Left ventricle myocardium superior (tissue), 1 donor: ENCODE measurements around the gene DDIT4. TPM values are rescaled to one million over a fixed set of nuclear protein-coding genes. Genes with fewer than 3 reads are reported as not detected.
"Not testable (repeated sequence)": the region's sequence is repeated elsewhere in the genome, so short reads cannot be mapped to it uniquely, and the experiment has no call there.

Experiments used
- ATAC-seq: fragments of 200-7000 bp; cut with Tn5 transposase; one replicate; pipeline ENCODE4 v1.9.1; 2020; ENCODE audit warnings: mild to moderate bottlenecking, moderate library complexity
- DNase-seq: peaks from one replicate; pipeline ENCODE4 v3.0.0-alpha.2; 2020
- intact Hi-C: fragments of 100-400 bp; cut with micrococcal nuclease; formaldehyde crosslinking; loops from one replicate; pipeline ENCODE4 v1.11.0; 2022
- long read RNA-seq: library from polyadenylated mRNA; unstranded; transcript quantifications from one replicate; pipeline ENCODE4 v2.0.0, GENCODE V29; 2021
- total RNA-seq: library from RNA; stranded (reverse); fragmentation: NEBNext Ultra II Directional; extraction: Animal tissue kit (Norgen Biotek cat#: 25700); gene quantifications from one replicate; pipeline ENCODE4 v1.2.1, GENCODE V29; 2021
- donor health status: DM: no; HTN: yes; CAD: no; lungs with severe emphysema.

The DDIT4 gene, protein sequence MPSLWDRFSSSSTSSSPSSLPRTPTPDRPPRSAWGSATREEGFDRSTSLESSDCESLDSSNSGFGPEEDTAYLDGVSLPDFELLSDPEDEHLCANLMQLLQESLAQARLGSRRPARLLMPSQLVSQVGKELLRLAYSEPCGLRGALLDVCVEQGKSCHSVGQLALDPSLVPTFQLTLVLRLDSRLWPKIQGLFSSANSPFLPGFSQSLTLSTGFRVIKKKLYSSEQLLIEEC
- 64.2 TPM for total RNA-seq
- long read RNA-seq, transcript DDIT4-201 (3 exons, 1,748 nt): major isoform, 213 of 234 reads
- long read RNA-seq, partial matches to known transcripts: 0 of 234 reads
- long read RNA-seq, other reads (novel, unspliced or antisense): 17 of 234 reads

DNA sequence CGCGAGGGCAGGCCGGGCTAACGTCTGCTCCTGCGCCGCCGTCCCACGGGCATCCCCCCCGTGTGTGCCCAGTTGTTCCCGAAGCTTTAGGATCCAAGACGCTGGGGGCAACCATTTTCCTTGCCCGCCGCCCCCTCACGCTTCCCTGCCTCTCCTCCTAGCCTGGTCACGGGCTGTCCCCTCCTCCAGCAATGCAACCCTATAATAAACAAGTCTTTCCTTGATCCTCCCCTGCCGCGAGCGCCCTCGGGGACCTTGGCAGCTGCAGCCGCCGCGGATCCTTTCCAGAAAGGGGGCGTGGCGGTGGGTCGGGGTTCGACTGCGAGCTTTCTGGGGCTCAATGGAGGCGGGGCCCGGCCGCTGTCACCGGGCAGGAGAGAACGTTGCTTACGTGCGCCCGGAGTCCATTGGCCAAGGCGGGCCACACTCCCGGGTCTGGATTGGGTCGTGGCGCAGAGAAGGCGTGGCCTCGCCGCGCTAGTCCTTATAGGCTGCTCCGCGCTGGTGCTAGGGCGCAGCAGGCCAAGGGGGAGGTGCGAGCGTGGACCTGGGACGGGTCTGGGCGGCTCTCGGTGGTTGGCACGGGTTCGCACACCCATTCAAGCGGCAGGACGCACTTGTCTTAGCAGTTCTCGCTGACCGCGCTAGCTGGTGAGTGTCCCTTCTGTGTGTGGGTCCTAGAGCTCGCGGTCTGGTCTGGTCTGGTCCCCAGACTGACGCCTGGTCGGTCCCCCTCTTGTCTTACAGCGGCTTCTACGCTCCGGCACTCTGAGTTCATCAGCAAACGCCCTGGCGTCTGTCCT is at the start of gene DDIT4:
DDIT4 (plus strand) TSS at position 515 of the 803 bp plus-strand sequence. CDS start 293 bp downstream, outside the sequence.
- ATAC-seq (peak; percentile 89), DNase-seq (peak; percentile 100)
- intact Hi-C loops: loop anchor here (10.0 kb wide), 1 partner anchor 51 kb away; no protein-coding TSS in a partner anchor

DNA sequence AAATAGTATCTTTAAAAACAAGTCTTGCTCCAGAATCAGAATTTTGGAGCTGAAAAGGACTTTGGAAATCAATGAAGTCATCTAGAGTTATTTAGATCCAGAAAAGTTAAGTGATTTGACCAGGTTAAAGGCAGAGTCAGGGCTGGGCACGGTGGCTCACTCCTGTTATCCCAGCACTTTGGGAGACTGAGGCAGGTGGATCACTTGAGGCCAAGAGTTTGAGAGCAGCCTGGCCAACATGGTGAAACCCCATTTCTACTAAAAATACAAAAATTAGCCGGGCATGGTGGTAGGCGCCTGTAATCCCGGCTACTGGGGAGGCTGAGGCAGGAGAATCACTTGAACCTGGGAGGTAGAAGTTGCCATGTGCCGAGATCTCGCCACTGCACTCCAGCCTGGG is 49.5 kb upstream of the DDIT4 start:
- DNase-seq, ATAC-seq, intact Hi-C loops: not testable (repeated sequence)

DNA sequence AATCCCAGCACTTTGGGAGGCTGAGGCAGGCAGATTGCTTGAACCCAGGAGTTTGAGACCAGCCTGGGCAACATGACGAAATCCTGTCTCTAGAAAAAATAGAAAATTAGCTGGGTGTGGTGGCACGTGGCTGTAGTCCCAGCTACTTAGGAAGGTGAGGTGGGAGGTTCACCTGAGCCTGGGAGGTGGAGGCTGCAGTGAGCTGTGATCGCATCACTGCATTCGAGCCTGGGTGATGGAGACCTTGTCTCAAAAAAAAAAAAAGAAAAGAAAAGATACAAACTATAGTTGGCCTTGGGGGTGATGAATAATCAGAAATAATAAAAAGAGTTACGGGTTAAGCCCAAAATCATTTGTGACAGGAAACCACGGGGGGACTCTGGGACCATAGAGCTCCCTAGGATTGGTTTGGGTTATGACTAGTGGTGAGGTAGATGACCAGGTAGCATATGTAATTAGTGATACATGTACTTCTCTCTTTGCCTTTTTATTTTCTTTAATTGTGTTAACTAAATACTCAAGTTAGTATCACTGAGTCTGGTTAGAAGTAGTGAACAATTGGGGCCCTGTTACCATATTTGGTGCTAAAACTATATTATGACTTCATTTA is 47.2 kb upstream of the DDIT4 start:
- no peak for DNase-seq
- intact Hi-C loops: no loop called here
- no peak for ATAC-seq

DNA sequence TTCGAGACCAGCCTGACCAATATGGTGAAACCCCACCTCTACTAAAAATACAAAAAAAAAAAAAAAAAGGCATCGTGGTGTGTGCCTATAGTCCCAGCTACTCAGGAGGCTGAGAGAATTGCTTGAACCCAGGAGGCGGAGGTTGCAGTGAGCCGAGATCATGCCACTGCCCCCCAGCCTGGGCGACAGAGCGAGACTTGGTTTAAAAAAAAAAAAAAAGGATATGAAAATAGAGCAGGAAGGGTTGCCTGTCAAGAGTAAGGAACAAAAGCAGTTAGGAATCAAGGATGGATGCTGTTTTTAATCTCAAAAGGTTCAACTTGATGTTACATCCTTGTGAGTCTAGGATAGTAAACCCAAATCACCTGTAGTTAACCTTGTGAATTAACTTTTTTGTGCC is 45.9 kb upstream of the DDIT4 start:
- intact Hi-C loops: no loop called here
- no peak for DNase-seq
- no peak for ATAC-seq

DNA sequence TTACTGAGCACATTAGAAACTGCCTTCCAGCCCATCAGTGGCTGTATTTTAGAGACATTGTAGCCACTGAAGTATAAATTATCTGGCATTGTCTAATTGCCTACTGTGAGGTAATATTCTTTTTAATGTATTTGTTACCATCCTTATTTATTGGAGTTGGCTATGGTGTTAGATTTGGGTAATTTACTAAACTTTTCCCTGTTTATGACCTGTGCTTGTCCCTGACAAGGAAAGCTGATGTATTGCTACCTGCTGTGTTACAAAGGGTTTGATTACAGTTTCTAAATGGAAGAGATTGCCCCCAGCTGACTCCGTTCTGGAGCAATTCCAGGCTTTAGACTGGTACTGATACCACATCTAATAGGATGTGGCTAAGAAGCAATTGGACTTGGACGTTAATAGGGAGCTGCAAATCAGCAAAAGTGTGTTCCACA is 45.4 kb upstream of the DDIT4 start:
- ATAC-seq (no peak), DNase-seq (no peak)
- intact Hi-C loops: no loop called here

DNA sequence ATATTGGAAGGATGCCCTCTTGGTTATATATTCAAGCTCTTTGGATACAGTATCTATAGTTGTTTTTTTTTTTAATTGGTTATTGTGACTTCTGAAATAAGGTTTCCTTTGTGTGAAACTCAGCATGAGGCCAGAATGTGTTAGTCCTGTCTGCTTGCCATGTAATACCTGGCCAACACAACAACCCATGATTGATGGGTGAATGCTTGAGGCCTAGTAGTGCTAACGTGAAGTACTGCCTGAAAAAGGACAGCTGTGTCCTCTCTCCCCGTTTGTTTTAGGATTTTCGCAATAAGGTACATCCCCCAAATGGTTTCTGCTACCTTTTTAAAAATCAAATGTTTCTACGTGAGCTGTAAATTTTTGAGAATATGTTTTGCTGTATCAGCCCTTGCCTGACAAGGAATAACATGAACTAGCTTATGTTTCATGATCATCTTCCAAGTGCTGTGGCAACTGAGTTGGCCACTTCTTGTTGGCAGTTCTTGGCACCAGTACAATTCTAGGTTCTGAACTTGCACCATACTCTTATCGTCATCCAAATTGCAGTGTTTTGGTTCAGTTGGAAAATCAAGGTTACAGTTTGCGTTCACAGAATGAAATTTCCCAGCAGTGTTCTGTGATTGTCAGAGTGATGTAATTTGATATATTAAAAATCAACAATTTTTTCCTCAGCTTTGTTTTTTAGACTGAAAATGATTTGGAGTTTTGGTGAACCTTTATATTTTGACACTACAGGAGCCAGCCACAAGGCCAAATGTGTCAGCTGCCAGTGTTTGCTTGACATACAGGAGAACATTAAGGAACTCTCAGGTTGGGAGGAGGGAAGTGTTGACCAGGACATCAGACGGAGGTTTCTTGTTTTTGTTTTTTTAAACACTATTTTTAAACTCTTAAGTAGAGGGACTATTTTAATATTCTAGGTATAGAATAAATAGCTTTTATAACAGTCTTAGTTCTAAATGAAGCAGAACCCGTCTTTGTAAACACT is 44.2 kb upstream of the DDIT4 start:
- intact Hi-C loops: no loop called here
- ATAC-seq (peak; percentile 55), DNase-seq (no peak)

DNA sequence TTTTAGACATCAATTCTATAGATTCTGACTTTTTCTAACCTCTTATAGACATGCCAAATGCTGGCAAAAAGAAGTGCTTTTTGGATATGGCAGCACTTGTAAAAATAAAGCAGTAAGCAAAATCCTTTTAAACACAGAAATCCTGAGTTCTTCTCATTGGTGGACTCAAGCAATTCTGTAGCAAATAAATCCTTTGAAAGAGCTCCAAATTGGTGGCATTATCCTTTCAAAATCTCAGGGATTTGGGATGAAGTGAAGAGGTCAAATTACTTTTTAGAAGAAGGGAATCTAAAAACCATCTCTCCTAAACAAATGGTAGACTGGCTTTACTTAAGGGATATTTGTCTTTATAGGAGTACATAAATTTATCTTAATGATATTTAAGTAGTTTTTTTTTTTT is 40.1 kb upstream of the DDIT4 start:
- ATAC-seq: no peak
- no peak for DNase-seq
- intact Hi-C loops: no loop called here

DNA sequence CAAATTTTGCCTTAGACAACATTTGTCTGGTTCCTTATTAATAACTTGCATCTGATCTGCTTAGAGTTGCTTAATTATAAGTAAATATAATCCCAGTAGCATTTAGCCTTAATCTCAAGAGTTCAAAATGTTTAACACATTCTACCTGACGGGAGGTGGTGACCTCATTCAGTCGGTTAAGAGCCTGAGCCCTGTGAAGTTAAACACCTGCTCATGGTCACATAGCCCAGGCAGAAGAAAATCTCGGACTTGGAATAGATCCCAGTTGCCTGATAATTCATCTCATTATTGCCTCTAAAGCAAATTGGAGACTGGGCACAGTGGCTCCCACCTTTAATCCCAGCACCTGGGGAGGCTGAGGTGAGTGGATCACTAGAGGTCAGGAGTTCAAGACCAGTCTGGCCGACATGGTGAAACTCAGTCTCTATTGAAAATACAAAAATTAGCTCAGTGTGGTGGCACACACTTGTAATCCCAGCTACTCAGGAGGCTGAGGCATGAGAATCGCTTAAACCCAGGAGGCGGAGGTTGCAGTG is 39.1 kb upstream of the DDIT4 start:
- ATAC-seq (no peak), DNase-seq (no peak)
- intact Hi-C loops: no loop called here

DNA sequence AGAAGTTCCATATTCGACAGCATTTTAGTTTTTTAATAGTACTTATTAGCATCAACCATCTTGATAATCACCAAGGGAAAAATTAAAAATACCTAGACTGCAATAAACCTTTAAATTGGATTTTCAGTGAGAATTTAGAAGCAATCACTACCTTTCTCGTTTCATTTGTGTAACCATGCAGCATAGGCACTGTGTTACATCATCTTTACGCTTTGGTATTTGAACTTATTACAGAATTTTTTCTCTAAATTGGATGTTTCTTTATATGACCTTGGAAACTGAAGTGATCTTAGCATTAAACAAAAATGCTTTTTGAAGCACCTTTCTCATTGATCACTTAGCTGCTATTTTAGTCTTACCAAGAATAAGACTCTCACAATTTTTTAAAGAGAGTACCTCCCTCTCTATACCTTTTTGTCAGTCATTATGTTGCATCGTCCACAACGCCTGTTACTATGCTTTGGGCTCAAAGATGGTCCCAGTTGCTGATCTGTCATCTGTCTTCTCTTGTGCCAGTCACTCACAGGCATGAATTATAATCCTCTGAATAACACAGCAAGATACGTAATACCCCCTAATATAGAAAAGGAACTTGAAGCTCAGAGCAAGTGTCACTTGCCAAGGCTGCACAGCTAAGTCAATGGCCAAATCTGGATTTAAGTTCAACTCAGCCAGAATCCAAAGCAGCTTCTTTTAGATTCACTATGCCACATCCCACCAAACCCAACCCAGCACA is 38.0 kb upstream of the DDIT4 start:
- ATAC-seq (peak; percentile 72), DNase-seq (no peak)
- intact Hi-C loops: no loop called here

DNA sequence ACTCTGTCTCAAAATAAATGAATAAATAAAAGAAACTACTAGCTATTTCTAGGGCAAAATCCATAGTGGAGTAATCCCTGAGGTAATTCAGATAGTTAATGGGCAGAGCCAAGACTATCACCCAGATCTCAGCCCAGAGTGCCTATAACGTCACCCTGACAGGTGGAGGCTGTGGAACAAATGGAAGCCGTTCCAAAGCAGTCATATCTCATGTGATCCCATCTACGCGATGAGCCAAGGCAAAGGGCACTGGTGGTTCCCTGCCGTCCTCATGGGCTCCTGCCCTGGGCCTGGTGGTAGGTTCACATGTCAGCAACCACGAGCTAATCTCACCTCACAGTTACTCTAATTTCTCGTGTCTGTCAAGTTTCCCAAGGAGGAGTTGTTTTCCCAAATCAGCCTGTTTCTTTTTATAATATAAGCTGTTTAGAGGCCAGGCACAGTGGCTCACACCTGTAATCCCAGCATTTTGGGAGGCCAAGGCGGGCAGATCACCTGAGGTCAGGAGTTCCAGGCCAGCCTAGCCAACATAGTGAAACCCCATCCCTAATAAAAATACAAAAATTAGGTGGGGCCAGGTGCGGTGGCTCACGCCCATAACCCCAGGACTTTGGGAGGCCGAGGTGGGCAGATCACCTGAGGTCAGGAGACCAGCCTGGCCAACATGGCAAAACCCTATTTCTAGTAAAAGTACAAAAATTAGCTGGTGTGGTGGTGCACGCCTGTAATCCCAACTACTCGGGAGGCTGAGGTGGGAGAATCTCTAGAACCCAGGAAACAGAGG is 35.1 kb upstream of the DDIT4 start:
- no peak for ATAC-seq
- intact Hi-C loops: no loop called here
- DNase-seq: no peak

DNA sequence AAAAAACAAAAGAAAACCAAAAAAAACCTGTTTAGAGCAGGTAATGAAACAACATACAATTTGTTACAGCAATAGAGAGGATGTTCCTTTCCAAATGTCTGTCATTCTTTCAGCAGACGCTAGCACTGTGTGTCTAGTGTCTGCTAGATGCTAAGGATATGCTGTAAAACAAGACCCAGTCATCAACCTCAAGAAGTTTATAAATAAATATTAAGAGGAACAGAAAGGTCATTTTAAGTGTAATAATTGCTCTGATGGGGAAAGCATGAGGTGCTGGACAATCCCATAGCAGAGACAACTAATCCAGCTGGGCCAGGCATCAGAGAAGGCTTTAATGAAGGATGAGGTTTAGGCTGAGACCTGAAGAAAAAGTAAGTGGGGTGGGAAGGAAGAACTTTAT is 34.3 kb upstream of the DDIT4 start:
- ATAC-seq: no peak
- intact Hi-C loops: no loop called here
- no peak for DNase-seq

DNA sequence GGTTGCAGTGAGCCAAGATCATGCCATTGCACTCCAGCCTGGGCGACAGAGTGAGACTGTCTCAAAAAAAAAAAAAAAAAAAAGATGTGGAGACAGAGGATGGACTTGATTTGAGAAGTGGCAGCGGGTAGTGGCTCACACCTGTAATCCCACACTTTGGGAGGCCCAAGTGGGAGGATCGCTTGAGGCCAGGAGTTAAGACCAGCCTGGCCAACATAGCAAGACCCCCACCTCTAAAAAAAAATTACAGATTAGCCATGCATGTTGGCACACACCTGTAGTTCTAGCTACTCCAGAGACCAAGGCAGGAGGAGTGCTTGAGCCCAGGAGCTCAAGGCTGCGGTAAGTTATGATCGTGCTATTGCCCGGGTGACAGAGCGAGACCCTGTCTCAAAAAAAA is 33.4 kb upstream of the DDIT4 start:
- intact Hi-C loops: no loop called here
- no peak for DNase-seq
- no peak for ATAC-seq

DNA sequence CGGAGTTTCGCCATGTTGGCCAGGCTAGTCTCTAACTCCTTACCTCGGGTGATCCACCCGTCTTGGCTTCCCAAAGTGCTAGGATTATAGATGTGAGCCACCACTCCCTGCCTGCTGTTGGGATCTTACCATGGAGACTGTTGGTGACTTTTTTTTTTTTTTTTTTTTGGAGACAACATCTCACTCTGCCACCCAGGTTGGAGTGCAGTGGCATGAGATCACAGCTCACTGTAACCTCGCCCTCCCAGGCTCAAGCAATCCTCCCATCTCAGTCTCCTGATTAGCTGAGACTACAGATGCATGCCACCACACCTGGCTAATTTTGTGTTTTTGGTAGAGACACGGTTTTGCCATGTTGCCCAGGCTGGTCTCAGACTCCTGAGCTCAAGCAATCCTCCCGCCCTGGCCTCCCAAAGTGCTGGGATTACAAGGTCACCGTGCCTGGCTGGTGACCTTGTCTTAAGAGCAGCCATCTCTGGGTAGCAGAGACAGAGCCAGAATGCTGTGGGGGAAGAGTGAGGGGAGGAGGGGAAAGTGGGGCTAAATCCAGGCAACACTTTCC is 32.0 kb upstream of the DDIT4 start:
- ATAC-seq: no peak
- intact Hi-C loops: no loop called here
- no peak for DNase-seq

DNA sequence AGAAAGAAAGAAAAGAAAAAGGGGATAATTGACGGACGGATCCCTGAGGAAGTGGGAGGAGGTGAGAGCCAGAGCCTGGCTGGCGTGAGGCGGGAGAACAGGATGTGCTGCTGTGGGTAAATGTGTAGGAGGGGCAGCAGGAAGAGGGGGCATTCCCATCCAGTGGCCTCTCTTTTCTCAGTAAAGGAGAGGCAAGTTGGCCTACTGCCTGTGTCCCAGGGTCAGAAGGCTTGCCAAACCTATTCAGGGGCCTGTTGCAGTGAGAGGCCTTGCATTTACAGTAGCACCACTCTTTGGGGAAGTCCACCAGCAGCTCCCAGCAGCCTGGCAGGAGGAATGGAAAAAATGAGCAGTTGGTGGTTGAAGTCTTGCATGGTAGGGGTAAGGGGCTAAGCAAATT is 31.0 kb upstream of the DDIT4 start:
- ATAC-seq: peak; percentile 72
- intact Hi-C loops: no loop called here
- DNase-seq: peak; percentile 76

DNA sequence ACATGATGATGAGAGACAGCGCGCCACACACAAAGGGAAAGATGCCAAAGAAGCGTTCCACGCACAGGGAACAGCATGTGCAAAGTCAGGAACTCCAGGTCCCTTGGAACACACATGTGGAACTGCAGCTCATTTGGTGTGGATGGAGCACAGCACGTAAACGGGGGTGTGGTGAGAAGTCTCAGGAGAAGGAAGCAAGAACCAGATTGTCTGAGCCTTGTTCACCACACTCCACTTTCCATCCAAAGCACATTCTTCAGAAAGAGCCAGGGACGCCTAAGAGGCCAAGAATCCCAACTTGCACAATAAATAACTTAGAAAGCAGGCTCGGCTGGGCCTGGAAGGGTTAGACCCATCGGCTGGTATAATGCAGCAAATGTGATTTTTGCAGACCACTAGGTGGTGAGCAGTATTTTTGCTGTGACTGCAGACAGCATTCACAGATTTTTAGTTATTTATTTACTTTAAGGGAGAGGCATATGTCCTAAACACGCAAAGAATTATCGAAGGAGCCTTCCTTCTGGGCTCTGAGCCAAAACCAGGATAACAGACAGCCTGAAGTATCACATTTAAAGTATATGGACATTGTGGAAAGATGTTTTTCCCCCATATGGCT is 29.8 kb upstream of the DDIT4 start:
- peak; percentile 63 for ATAC-seq
- intact Hi-C loops: no loop called here
- DNase-seq: peak; percentile 69

DNA sequence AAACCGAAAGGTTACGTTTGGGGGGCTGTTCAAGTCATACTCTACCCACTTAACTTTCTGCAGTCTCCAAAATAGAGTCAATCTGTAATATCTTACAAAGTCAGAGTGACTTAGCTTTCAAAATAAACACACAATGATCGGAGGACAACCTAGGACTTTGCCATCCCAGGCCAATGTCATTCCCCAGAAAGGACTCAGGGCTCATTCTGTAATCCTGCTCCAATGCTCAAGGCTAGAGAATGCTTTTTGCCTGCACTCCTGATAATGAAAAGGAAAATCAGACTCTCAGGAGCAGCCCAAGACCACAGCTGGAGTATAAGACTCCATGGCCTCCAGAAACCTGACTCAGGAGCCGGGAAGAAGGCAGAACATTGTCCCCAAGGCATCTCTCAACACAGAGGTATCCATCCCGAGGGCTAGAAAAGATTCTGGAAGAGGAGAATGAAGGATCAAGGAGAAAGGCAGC is 29.1 kb upstream of the DDIT4 start:
- DNase-seq (no peak), ATAC-seq (no peak)
- intact Hi-C loops: no loop called here
